ENCODE results near the gene RNF220.

RNF220 gene

GRCh38 chr1:44682883-44683265, 277.8 kb downstream of the RNF220 start:
- TF ChIP-seq CTCF (conservative IDR thresholded peaks at IDR 0.05) (no peak), ZFX (IDR thresholded peaks at IDR 0.05) (no peak)
- H3K27ac ChIP-seq, result no peak overlapping the region

DNA sequence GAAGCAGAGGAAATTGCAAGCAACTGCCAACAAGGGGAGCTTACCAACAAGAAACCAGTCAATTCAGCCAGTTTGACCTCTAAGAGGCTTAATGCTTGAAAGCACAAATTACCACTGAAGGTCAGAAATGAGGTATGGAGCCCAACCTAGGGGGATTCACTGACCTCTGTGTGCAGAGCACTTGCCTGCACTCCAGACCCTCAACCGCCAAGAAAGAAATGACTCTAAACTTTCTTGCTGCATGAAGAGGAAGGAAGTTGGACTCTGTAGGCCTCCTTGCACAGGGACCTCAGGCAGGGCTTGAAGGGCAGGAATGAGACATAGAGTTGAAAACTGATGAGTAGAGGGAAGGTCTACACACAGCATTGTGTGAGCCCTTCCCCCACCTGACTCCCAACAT, 279.5 kb downstream of the RNF220 start:
- no peak for TF ChIP-seq ZFX (IDR thresholded peaks at IDR 0.05)
- TF ChIP-seq CTCF (conservative IDR thresholded peaks at IDR 0.05), result no peak
- no peak overlapping the region for H3K27ac ChIP-seq

DNA sequence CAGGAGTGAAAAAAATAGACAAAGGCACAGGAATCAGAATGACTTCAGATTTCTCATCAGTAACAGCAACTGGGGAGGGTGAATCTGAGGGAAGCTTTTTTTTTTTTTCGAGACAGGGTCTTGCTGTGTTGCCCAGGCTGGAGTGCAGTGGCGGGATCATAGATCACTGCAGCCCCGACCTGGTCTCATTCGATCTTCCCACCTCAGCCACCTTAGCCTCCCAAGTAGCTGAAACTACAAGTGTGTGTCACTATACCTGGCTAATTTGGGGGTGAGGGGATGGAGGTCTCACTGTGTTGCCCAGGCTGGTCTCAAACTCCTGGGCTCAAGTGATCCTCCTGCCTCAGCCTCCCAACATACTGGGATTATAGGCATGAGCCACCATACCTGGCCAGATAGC, 280.2 kb downstream of the RNF220 start:
- TF ChIP-seq CTCF (conservative IDR thresholded peaks at IDR 0.05), result no peak
- TF ChIP-seq ZFX (IDR thresholded peaks at IDR 0.05), result no peak
- no peak overlapping the region for H3K27ac ChIP-seq

DNA sequence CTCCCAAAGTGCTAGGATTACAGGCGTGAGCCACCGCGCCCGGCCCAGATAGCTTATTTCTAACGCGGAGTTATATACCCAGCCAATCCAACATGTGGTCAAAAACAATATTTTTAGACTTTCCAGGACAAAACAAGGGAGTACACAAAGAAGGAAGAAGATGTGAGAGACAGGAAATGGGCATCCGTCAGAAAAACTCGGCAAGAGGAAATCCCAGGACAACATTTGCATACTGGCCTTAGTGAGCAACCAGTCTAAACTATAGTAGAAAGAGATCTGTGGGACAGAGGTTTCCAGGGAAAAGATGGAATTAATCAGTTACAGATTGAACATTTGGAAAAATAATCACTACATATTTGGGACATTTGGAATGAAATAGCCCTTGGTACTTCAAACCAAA, 280.8 kb downstream of the RNF220 start:
- TF ChIP-seq ZFX (IDR thresholded peaks at IDR 0.05), result no peak
- TF ChIP-seq CTCF (conservative IDR thresholded peaks at IDR 0.05), result no peak

DNA sequence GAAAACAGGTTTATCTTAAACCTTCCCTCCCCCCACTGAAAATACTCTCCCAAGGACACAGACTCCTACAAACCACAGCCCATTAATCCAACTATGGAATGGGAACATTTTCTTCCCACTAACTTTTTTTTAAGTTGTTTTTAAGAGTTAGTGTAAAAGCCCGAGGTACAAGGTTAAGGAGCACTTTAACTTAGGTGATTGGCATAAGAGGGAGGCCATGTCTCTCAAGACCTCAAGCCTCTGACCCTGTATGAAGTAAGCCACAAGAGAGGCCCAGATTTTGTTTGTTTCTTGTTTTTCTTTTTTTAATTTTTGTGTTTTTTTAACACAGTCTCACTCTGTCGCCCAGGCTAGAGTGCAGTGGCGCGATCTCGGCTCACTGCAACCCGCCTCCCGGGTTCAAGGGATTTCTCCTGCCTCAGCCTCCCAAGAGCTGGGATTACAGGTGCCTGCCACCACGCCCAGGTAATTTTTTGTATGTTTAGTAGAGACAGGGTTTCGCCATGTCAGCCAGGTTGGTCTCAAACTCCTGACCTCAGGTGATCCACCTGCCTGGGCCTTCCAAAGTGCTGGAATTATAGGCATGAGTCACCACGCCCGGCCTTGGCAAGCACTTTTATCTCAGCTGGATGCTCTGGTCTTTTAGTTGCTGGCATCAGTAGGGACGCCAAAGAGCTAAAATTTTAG, 283.8 kb downstream of the RNF220 start:
- no peak for TF ChIP-seq CTCF (conservative IDR thresholded peaks at IDR 0.05)
- no peak for TF ChIP-seq ZFX (IDR thresholded peaks at IDR 0.05)
- H3K27ac ChIP-seq, result no peak overlapping the region

More for the DNA sequence above, 280.8 kb downstream of the RNF220 start:
- no peak overlapping the region for H3K27ac ChIP-seq

- no peak for TF ChIP-seq CTCF (conservative IDR thresholded peaks at IDR 0.05)
- TF ChIP-seq ZFX (IDR thresholded peaks at IDR 0.05), result no peak
- H3K27ac ChIP-seq, result no peak overlapping the region
Measured at GRCh38 chr1:44689447-44689765, 284.4 kb downstream of the RNF220 start.

- no peak overlapping the region for H3K27ac ChIP-seq
- TF ChIP-seq CTCF (conservative IDR thresholded peaks at IDR 0.05) (no peak), ZFX (IDR thresholded peaks at IDR 0.05) (no peak)
Measured at GRCh38 chr1:44693159-44693558, 288.1 kb downstream of the RNF220 start.

Measured in C4-2B (cell line).